HL-60 (cell line): ENCODE results near the gene LIFR.

Experiments
- GABPA ChIP-seq: IDR thresholded peaks from 2 replicates; pipeline ENCODE4 v1.6.1; 2012; ENCODE audit warnings: low read depth
- POLR2AphosphoS5 ChIP-seq: IDR thresholded peaks from 2 replicates; pipeline ENCODE4 v1.6.1; 2012; ENCODE audit warnings: low read depth
- TF ChIP-seq, protein P1 (sequence below): IDR thresholded peaks from one replicate; pipeline ENCODE4 v1.5.1; 2011; ENCODE audit warnings: low read length, control low read depth, inconsistent platforms; ENCODE audit not compliant: insufficient read depth

DNA sequence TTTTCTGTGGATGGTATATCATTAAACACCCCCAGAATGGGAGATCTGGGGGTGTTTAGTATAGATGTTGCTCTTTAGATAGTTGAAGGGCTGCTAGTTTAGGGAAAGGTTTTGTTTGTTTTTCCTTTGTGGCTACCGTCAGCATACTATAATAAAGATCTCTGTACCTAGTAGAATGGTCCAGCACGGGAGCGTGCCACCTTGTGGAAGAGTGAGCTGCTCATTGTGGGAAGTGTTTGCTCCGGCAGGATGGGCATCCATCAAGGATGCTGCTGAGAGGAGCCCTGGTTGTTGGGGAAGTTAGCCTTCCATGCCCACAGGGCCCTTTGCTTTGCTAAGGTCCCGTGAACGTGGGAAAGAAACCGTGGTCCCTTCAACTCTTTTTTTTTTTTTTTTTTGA is 113.1 kb downstream of the LIFR start:
- TF ChIP-seq, protein P1, sequence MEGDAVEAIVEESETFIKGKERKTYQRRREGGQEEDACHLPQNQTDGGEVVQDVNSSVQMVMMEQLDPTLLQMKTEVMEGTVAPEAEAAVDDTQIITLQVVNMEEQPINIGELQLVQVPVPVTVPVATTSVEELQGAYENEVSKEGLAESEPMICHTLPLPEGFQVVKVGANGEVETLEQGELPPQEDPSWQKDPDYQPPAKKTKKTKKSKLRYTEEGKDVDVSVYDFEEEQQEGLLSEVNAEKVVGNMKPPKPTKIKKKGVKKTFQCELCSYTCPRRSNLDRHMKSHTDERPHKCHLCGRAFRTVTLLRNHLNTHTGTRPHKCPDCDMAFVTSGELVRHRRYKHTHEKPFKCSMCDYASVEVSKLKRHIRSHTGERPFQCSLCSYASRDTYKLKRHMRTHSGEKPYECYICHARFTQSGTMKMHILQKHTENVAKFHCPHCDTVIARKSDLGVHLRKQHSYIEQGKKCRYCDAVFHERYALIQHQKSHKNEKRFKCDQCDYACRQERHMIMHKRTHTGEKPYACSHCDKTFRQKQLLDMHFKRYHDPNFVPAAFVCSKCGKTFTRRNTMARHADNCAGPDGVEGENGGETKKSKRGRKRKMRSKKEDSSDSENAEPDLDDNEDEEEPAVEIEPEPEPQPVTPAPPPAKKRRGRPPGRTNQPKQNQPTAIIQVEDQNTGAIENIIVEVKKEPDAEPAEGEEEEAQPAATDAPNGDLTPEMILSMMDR = no peak
- no peak for TF ChIP-seq POLR2AphosphoS5
- TF ChIP-seq GABPA = no peak
